GM21619 (cell line): Measurements from ENCODE around the gene BCR.

Source experiments
- ATAC-seq: cut with Tn5 transposase; IDR thresholded peaks from one replicate; pipeline ENCODE4 v1.9.1; 2021; ENCODE audit not compliant: unreplicated experiment

The BCR gene

GRCh38 chr22:23150762-23151161 lies 29.5 kb upstream of the BCR start:
- no peak for ATAC-seq

DNA sequence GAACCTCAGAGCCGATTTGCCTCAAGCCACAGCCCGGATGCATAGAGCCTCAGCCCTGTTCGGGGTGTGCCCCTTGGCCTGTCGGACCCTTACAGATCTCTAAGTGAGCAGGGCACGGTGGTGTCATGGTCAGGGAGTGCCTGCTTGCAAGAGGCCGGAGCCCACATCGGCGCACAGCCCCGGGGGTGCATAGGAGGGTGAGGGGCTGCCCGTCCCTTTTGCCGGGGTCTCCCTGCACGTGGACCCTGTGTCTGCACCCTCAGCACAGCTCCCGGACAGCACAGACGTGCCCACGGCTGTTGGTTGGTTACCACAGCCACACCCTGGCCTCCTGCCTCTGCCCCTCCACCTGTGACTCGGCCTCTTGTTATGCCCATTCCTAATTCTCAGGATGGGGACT lies 28.5 kb upstream of the BCR start:
- ATAC-seq, result no peak

DNA sequence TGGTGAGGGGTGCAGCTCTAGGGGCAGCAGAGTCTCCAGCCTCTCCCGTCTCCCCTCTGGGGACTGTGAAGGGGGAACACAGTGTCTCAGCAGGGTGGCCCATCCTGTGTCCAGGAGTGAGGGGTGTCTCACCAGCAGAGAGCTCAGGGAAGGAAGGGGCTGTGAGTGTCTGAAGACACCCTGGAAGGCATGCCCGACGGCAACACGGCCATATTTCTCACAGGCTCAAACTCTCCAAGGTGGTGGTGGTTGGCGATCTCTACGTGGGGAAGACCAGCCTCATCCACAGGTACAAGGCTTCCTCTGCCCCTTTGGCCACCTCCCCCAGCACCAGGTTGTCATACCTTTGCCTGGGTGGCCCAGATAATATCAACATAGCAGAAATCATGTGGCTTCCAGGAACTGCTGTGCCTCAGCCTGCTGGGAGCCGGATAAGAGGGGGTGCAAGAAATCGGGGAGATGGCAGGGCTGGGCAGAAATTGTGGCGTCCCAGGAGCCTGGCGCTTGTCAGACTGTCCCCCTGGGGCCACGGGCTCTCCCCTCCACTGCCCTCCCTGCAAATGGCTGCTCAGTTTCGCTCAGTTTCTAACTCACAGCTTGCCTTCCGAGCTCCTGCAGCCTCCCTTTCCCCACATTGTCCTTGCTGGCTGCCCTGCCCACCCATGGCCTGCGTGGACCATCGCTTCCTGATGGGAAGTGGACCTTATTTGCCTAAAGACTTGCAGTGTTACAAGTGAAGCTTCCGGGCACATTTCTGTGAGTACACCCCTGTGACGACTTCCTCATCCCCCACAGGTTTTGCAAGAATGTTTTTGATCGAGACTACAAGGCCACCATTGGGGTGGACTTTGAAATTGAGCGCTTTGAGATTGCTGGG lies 27.8 kb upstream of the BCR start:
- ATAC-seq, result no peak

DNA sequence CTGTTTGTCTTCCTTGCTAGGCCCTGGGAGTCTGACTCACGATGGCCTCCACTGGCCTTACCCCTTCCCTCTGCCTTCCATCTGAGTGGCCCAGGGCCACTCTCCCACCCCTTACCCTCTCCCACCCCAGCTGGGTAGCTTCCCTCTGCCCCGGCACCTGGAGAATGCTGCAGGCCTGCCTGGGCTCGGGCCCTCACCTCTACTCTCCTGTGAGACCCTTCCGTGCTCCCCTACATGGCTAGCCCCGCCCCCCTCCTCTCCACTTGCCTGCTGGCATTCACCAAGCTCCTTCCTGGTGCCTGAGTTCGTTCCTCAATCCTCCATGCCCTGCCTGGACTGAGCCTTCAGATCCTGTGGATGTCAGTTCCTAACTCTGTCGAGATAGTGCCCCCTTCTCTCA lies 26.3 kb upstream of the BCR start:
- no peak for ATAC-seq

DNA sequence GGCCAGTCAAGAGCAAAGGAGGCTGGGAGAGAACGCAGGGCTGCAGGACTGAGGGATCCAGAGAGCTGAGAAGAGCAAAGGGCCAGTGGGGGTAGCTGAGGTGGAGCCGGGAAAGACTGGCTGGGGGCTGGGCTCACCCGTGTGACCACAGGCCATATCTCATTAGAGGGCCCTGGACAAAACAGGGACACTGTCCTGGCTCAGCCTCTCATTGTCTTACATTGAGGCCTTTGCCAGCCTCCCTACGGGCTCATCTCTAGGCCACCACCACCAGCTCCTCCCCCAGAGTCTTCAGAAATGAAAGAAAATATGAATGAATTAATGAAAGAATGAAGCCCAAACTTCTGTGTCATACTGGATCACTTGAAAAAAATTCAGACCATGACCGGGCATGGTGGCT lies 25.8 kb upstream of the BCR start:
- ATAC-seq, result no peak

DNA sequence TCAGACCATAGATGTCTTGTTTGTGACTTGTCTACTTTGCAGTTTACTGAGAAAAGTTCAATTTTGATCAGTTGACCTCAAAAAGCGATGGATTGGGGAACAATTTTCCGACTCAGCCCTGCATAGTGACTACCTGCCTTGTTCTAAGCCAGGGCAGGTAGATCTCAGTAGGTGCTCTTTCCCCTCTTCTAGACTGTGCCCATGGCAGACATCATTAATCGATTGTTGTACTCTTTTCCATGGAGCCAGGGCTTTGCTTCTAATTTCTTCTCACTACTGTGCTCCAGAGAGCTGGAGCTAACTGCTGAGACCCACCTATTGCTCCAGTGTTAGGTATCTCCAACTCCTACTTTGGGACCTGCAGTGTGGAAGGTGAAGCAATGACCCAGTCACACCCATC lies 25.2 kb upstream of the BCR start:
- ATAC-seq, result no peak

DNA sequence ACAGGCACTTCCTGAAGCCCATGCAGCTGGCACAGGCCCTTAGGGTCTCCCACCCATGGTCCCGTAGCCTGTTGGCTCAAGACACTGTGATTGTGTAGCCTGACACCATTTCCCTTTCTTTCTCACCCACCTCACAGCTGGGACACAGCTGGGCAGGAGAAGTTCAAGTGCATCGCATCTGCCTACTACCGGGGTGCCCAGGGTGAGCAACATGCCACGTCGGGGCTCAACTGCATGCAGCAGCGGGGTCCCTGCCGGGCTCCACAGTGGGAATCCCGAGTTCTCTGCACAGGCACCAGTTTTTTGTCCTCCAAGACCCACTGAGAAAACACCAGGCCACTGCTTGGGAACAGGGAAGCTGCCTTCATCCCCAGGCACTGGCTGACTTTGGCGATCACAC lies 24.5 kb upstream of the BCR start:
- no peak for ATAC-seq

- no peak for ATAC-seq
These were observed 24.0 kb upstream of the BCR start for GRCh38 chr22:23156286-23156685.

- no peak for ATAC-seq
These were observed 22.5 kb upstream of the BCR start for GRCh38 chr22:23157560-23158515.

DNA sequence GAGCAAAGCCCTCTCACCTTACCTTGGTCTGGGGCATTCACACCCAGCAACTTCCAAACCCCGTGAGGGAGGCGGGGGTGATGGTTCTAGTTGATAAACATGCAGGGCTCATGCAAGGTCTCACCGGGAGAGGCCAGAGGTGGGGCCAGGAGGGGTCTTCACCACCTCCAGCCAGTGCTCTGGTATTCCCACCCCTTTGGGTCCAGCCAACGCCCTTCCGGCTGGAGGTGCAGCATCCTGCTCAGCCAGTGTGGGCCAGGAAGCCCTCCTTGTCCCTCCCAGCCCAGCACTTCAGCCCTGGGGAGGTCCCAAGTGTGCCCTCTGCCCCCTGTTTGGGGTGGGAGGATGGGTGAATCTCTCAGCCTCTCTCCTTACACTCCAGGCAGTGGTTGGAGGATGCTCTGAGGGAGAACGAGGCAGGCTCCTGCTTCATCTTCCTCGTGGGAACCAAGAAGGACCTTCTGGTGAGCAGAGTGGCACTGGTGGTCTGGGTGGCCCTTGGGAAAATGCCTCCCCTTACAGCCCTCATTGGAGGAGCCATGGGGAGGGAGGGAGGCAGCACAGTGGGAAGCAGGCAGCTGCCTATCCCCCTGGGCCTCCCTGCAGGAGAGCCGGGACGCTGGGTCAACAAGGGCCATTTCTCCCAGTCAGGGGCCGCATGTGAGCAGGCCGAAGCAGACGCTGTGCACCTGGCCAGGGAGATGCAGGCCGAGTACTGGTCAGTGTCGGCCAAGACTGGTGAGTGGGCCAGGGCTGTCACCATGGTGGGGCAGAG lies 21.6 kb upstream of the BCR start:
- ATAC-seq, result no peak

DNA sequence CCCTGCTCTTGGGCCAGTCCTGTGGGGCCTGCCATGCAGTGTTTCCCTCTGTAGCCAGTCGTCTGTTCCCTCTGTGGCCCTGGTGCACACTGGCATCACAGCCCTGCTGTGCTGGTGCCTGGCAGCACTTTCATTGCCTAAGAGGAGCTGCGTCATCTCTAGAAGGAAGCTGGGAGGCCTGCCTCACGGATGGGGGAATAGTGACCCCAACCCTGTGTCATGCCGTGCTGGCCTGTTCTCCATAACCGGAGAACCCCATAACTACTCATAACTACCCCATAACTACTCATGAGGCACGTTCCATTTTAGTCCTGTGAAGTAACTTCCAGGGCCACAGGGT lies 21.0 kb upstream of the BCR start:
- ATAC-seq, result no peak

DNA sequence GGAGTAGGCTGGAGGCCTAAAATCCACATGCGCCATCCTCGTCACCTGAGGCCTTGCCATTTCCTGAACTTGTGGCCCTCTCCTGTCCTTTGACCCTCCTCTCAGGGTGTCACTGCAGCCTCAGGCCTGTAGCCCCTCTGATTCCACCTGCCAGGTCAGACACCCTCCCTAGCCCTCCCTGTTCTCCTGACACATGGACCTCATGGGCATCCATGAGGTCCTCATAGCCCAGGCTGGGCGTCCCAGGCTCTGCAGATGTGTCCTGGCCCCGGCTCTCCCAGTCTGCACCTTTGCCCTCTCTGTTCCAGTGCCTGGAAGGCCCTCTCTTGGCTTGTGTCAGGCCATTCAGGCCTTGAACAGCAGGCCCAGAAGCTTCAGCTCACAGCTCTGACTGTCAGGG lies 19.3 kb upstream of the BCR start:
- ATAC-seq, result no peak

- no peak for ATAC-seq
These were observed 18.7 kb upstream of the BCR start for GRCh38 chr22:23161574-23161973.

GRCh38 chr22:23163665-23164064 lies 16.6 kb upstream of the BCR start:
- no peak for ATAC-seq

- ATAC-seq, result no peak
These were observed 16.2 kb upstream of the BCR start for GRCh38 chr22:23164091-23164490.

DNA sequence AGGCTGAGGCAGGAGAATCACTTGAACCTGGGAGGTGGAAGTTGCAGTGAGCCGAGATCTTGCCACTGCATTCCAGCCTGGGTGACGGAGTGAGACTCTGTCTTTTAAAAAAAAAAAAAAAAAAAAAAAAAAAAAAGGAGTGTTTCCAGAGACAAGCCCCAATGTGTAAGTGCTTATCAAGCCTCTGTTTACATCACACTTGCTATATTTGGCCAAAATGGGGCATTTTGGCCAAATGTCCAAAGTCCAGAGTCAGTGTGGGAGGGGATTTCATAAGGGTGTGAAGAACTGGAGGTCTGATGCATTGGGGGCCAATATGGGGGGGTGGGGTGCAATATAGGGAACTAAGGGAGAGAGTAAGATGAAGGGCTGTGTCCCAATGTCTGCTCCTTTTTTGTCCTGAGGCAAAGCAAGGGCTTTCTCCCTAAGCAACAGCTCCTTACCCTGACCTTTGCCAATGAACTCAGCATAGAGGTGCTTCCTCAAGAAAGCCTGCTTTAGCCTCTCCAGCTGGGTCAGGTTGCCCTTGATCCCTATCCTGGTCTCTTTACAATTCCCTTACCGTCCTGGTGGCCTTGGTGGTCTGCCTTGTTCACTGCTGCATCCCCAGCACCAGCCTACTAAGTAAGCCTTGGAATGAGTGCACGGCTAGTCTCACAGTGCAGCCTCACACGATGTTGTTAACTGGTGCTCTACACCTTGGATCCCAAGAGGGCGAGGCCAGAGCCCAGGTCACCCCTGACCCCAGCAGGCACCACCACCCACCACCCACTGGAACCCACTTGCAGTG lies 14.1 kb upstream of the BCR start:
- ATAC-seq, result no peak

DNA sequence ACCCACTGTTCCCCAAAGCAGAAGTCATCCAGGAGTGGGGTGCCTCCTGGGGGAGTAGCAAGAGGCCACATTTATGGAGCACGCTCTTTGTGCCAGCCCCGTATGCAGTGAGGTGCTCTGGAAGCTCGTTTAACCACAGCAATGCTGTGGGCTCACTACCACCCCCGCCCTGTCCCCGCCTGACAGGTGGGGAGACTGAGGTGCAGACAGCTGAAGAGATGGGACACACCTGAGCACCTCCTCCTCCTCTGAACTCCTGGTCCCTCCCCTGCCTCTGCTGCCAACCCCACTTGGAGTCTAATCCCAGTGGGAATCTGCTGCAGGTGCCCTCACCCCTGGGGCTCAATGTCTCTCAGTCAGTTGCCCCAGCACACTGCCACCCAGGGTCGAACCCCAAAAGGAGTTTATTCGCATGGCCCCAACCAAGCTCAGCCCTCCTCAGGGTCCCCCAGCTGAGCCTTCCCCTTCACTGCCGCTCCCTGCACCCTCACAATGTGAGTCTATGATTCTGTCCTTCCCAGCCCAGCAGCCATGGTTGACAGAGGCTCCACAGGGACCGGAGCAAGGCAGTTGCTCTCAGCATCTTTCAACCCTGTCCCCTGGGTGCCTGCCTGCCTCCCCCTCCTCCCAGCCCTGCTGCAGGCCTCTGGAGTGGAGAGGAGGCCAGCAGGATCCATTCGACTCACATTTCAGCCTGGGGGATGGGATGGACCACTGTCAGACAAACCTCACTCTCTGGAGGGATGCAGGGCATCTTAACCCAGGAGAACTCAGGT lies 13.3 kb upstream of the BCR start:
- no peak for ATAC-seq

DNA sequence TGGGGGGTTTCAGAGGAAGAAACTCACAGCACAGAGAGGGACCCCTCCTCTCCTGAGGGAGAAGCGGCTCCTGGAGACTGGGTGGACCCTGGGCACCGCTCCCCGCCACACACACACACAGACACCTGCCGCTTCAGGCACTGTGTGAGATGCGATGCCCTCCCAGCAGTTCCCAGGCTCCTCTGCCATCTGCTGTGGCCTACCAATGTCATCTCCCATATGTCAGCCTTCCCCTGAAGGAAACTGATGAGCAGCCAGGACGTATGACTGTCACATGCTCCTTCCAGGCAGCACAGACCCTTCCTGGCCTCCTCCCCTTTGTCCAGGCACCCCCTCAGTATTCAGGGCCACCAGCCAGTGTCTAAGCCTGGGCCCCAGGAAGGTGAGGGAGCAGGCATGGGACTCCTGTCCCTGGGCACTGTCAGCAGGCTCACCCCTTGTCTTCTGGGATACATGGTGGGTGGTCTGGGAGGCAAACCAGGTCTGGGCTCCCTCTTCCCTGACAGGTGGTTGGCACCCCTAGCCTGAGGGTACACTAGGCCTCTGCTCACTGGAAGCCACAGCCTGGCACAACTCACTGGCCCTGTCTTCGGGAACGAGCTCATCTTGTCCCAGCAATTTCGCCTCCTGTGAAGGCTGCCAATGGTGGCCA lies 11.8 kb upstream of the BCR start:
- no peak for ATAC-seq

DNA sequence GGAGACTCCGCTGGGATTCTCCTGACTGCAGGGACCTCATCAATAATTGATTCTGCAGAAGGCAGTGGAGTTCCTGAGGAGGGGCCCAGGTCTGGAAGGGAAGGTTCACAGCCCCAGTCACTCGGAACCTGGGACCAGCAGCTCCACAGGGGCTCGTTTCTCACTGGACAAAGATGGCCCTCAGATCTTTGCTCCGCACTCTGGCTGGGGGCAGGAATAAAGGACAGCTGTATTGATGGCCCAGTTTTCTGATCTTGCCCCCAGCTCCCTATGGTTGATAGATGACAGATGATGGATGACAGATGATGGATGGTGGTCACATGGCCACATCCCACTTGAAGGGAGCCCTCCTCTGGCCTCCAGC lies 11.3 kb upstream of the BCR start:
- no peak for ATAC-seq
